ENCODE measurements around the gene OR6V1.

DNA sequence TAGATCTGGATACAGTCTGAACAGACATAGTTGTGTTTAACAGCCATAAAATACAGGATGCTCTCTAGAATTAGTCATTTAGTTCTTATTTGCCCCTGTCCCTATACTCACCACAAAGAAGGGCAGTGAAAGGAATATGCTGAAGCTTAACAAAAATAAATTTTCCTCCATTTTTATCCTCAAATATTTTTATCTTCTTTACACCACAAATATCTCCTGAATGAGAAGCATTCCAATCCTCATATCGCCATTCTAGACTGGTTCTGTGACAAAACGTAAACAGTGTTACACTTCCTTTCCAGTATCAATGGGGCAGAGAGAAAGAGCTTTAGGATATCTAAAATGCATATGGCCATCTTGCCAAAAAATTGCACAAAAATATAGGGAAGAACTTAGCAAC lies 26.8 kb upstream of the OR6V1 start:
- TF ChIP-seq, protein P1, sequence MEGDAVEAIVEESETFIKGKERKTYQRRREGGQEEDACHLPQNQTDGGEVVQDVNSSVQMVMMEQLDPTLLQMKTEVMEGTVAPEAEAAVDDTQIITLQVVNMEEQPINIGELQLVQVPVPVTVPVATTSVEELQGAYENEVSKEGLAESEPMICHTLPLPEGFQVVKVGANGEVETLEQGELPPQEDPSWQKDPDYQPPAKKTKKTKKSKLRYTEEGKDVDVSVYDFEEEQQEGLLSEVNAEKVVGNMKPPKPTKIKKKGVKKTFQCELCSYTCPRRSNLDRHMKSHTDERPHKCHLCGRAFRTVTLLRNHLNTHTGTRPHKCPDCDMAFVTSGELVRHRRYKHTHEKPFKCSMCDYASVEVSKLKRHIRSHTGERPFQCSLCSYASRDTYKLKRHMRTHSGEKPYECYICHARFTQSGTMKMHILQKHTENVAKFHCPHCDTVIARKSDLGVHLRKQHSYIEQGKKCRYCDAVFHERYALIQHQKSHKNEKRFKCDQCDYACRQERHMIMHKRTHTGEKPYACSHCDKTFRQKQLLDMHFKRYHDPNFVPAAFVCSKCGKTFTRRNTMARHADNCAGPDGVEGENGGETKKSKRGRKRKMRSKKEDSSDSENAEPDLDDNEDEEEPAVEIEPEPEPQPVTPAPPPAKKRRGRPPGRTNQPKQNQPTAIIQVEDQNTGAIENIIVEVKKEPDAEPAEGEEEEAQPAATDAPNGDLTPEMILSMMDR (IDR thresholded peaks at IDR 0.05), result no peak
- no peak for TF ChIP-seq POLR2AphosphoS5 (IDR thresholded peaks at IDR 0.05)
- no peak for TF ChIP-seq POLR2A (IDR thresholded peaks at IDR 0.05)
- TF ChIP-seq EP300 (IDR thresholded peaks at IDR 0.05), result no peak
